GM12878 (cell line): ENCODE data around the gene XPNPEP2. TPM values are rescaled to one million over a fixed set of nuclear protein-coding genes. Genes with fewer than 3 reads are reported as not detected.

Source experiments
- ATAC-seq: fragments of 200-7000 bp; cut with Tn5 transposase; 3 replicates; pipeline ENCODE4 v1.9.1; 2020; ENCODE audit warnings: mild to moderate bottlenecking, moderate library complexity
- BruUV-seq: library from RNA; stranded (reverse); fragments of 400-500 nt; replicated peaks from 2 replicates; lab custom pipeline; 2021; lab: Mats Ljungman, UMichigan
- CTCF ChIA-PET: fragments of 300-600 bp; sonication (Branson Sonifier 250); formaldehyde crosslinking; extraction: SDS; loops from one replicate; lab custom pipeline; 2021; ENCODE audit warnings: inconsistent platforms; lab: Yijun Ruan, JAX
- POLR2A ChIA-PET: fragments of 350-600 bp; formaldehyde crosslinking; extraction: SDS; loops from one replicate; lab custom pipeline; 2021; ENCODE audit warnings: inconsistent platforms; lab: Charles Lee
- RAD21 ChIA-PET: fragments of 300-600 bp; sonication (Branson Sonifier 250); formaldehyde crosslinking; loops from one replicate; lab custom pipeline; 2023; ENCODE audit warnings: antibody characterized with exemption; ENCODE audit not compliant: unreplicated experiment; lab: Charles Lee
- SMC1A ChIA-PET: fragments of 300-600 bp; sonication (Branson Sonifier 250); formaldehyde crosslinking; loops from one replicate; lab custom pipeline; 2023; ENCODE audit not compliant: unreplicated experiment, uncharacterized antibody; lab: Charles Lee
- DNase-seq: peaks from one replicate; pipeline ENCODE4 v3.0.0-alpha.2; 2011; ENCODE audit warnings: low read depth, low spot score
- FAIRE-seq: peaks from 3 replicates; lab custom pipeline; 2011; peaks lifted over from hg19 to GRCh38; lab: Jason Lieb, UNC
- H2AFZ ChIP-seq: 2 replicates; pipeline ENCODE4 v1.6.0; 2011; ENCODE audit warnings: low read depth, low read length, control low read depth; ENCODE audit not compliant: control insufficient read depth
- H3K27ac ChIP-seq: 2 replicates; pipeline ENCODE4 v1.5.1; 2011; ENCODE audit warnings: control low read depth; ENCODE audit not compliant: control insufficient read depth, insufficient read depth
- H3K27me3 ChIP-seq, 2 experiments: replicated peaks in 1 of 2; 2 replicates each; pipeline versions ENCODE4 v1.6.0 to v1.6.1; 2011; ENCODE audit warnings: low read length in 1 of 2; ENCODE audit not compliant: control insufficient read depth in 2 of 2, insufficient read depth in 2 of 2
- H3K36me3 ChIP-seq, 2 experiments: 2 replicates each; pipeline ENCODE4 v1.5.1; 2011; ENCODE audit warnings: low read length in 1 of 2; ENCODE audit not compliant: control insufficient read depth in 2 of 2, insufficient read depth in 2 of 2
- H3K4me1 ChIP-seq: 2 replicates; pipeline ENCODE4 v1.6.1; 2011; ENCODE audit warnings: mild to moderate bottlenecking, low read length, moderate library complexity, mixed read lengths; ENCODE audit not compliant: control insufficient read depth, insufficient read depth
- H3K4me2 ChIP-seq: 2 replicates; pipeline ENCODE4 v1.6.0; 2011; ENCODE audit warnings: control low read depth; ENCODE audit not compliant: control insufficient read depth, insufficient read depth
- H3K4me3 ChIP-seq: fragments of 200-600 bp; sonication (generic); 2 replicates; pipeline ENCODE4 v1.5.1; 2016
- H3K79me2 ChIP-seq: 2 replicates; pipeline ENCODE4 v1.6.0; 2011; ENCODE audit warnings: low read length; ENCODE audit not compliant: control insufficient read depth, insufficient read depth
- H3K9ac ChIP-seq: 2 replicates; pipeline ENCODE4 v1.8.0; 2011; ENCODE audit warnings: low read length, control low read depth, mixed read lengths; ENCODE audit not compliant: control insufficient read depth, insufficient read depth
- H3K9me3 ChIP-seq: replicated peaks from 3 replicates; pipeline ENCODE4 v1.5.1; 2011; ENCODE audit warnings: mild to moderate bottlenecking, low read length; ENCODE audit not compliant: control insufficient read depth, insufficient read depth
- H4K20me1 ChIP-seq: 2 replicates; pipeline ENCODE4 v1.6.0; 2011; ENCODE audit not compliant: control insufficient read depth, insufficient read depth
- BHLHE40 ChIP-seq, 2 experiments: fragments of 450-650 bp in 1 of 2; IDR thresholded peaks; 2 replicates each; pipeline ENCODE4 v1.6.1; 2011 to 2017; ENCODE audit warnings: low read depth in 2 of 2, borderline replicate concordance in 1 of 2, improper control_type of control experiment in 1 of 2, low read length in 1 of 2, mild to moderate bottlenecking in 1 of 2
- CHD1 ChIP-seq: IDR thresholded peaks from 2 replicates; pipeline ENCODE4 v1.6.1; 2012; ENCODE audit warnings: low read depth, low read length, improper control_type of control experiment
- EED ChIP-seq: sonication (generic); IDR thresholded peaks from 2 replicates; pipeline ENCODE4 v1.6.1; 2016; ENCODE audit warnings: antibody characterized with exemption, low read depth
- FOXK2 ChIP-seq: fragments of 450-650 bp; IDR thresholded peaks from 2 replicates; pipeline ENCODE4 v1.6.1; 2017; ENCODE audit warnings: mild to moderate bottlenecking, moderate library complexity
- WGBS: methylation state at CpG from one replicate; pipeline ENCODE4 v1.1.6; 2016; ENCODE audit warnings: low lambda C conversion rate; ENCODE audit not compliant: insufficient replicate concordance, insufficient coverage; ENCODE audit errors: missing lambda C conversion rate; 5-methylcytosine and 5-hydroxymethylcytosine counted together
- in situ Hi-C: fragments of 300-500 bp; cut with MboI; formaldehyde crosslinking; loops from 9 replicates; pipeline ENCODE4 v1.14.3; 2018; ENCODE audit warnings: mixed read lengths
- intact Hi-C: fragments of 100-400 bp; cut with micrococcal nuclease; formaldehyde crosslinking; loops from one replicate; pipeline ENCODE4 v1.14.2; 2022; ENCODE audit not compliant: unreplicated experiment
- polyA plus RNA-seq, 11 experiments: library from polyadenylated mRNA; depleted of rRNA in 4 of 11; unstranded in 6 of 11; stranded (reverse) in 5 of 11; fragments of >200 nt; fragmentation: Nextera tagmentation in 4 of 11; fragmentation: Illumina TruSeq in 1 of 11; extraction: Ambion mirVana in 4 of 11; extraction: Trizol in 1 of 11; gene quantifications; 1 replicate in 1 of 11; 2 replicates in 10 of 11; pipeline versions ENCODE4 v1.2.1 to v1.2.3, GENCODE V29; 2011 to 2016; ENCODE audit warnings: inconsistent platforms in 2 of 11, missing spikeins in 2 of 11, low read depth in 1 of 11
- total RNA-seq, 4 experiments: library from RNA; depleted of rRNA in 3 of 4; stranded (reverse); fragments of >200 nt in 3 of 4; fragmentation: Illumina TruSeq in 1 of 4; extraction: Trizol in 1 of 4; gene quantifications; 2 replicates each; pipeline versions ENCODE4 v1.2.1 to v1.2.3, GENCODE V29; 2013 to 2021
- TF ChIP-seq, protein P1 (sequence below): IDR thresholded peaks from 2 replicates; pipeline ENCODE4 v1.6.1; 2012; ENCODE audit warnings: low read depth, low read length, improper control_type of control experiment
- TF ChIP-seq, protein P2 (sequence below): fragments of 450-650 bp; IDR thresholded peaks from 2 replicates; pipeline ENCODE4 v1.6.1; 2016; ENCODE audit warnings: mild to moderate bottlenecking, moderate library complexity, borderline replicate concordance
- TF ChIP-seq, protein P3 (sequence below): fragments of 450-650 bp; IDR thresholded peaks from 2 replicates; pipeline ENCODE4 v1.6.1; 2017; ENCODE audit warnings: mild to moderate bottlenecking, low read depth, inconsistent platforms; ENCODE audit not compliant: poor library complexity, severe bottlenecking

The XPNPEP2 gene
- total and polyA plus RNA-seq, 10 of the 15 experiments (the other 5 are each of a cell fraction or from before 2014, with no cell fraction given) = 0.04 to 0.37 (median 0.15) TPM

DNA sequence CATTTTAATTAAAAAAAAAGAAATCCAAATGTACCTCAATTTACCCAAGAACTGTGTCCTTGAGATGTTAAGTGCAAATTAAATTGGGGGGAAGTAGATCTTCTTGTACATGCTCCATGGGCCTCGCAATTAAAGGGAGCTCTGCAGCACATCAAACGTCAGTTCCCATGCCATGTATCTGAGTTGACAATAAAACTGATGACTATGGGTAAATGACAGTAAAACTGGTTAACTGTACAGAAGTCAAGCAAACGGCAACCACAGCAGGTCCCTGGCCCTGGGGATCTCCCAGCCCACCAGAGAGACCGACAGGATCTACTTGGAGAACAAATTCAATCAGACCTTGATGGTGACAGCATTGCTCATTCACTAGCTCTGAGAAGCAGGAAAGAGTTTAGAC lies 32.8 kb upstream of the XPNPEP2 start (continued):
- TF ChIP-seq, protein P1, sequence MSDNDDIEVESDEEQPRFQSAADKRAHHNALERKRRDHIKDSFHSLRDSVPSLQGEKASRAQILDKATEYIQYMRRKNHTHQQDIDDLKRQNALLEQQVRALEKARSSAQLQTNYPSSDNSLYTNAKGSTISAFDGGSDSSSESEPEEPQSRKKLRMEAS = no peak
- TF ChIP-seq FOXK2 = no peak

DNA sequence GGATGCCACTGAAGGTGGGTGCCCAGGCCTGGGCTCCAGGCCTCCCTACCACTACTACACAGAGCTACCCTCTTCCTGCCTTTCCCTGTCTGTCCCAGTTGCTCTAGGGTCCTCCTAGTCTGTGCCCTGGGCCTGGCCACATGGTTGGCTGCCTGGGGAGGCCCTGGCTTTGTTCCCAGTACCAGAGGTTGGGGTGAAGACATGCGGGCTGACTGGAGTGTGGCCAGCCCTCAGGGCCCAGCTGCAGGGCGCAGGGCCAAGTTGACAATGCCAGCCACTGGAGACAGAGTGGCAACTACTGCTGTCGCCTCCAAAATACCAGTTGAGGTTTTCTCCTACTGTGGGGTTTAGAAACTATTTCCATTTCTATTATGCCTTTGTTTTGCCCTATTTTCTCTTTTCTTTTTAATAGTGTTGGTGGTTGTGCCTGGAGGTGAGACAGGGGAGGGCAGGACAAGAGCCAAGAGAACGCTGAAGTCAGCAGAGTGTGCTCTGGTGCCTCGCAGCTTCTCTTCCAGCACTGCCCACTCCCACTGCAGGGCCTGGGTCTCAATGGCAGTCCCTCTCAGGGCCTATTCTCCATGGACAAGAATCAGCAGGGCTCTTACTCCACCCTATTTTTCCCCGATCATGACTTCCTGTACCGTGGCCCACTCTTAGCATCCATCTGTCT lies 32.2 kb upstream of the XPNPEP2 start:
- RAD21 ChIA-PET = no interaction called here

More for the DNA sequence above, 32.2 kb upstream of the XPNPEP2 start:
- Histone ChIP-seq H3K79me2 (no peaks in the 10 kb centered on the region), H3K4me1 (no peaks in the 10 kb centered on the region), H2AFZ (no peak overlapping the region), H3K27me3 (no peaks in the 10 kb centered on the region), H3K9ac (no peak overlapping the region), H3K36me3 (no peaks in the 10 kb centered on the region), H3K27ac (no peak overlapping the region), H3K9me3 (0 out of 3 replicates have a peak, but pooled peaks cover 2% of the 10 kb centered on the region), H3K4me2 (no peak overlapping the region), H4K20me1 (no peaks in the 10 kb centered on the region), H3K4me3 (no peak overlapping the region)
- no peak for DNase-seq
- no peak for FAIRE-seq
- 8% methylated on average over 7 of the region's 7 CpGs for WGBS
- CTCF ChIA-PET = interaction anchor here (1.3 kb wide), 1 partner anchor 20 kb away, joined by 3 read pairs; no protein-coding TSS in a partner anchor
- in situ Hi-C loops (no loop called here), intact Hi-C loops (no loop called here)
- ATAC-seq = no peak
- no TSS peak for BruUV-seq
- SMC1A ChIA-PET = no interaction called here
- TF ChIP-seq BHLHE40 (IDR thresholded peaks at IDR 0.05; ENCODE audit: borderline replicate concordance in 1 of 2, low read depth in 2 of 2, low read length in 1 of 2) = no peak
- TF ChIP-seq, protein P2, sequence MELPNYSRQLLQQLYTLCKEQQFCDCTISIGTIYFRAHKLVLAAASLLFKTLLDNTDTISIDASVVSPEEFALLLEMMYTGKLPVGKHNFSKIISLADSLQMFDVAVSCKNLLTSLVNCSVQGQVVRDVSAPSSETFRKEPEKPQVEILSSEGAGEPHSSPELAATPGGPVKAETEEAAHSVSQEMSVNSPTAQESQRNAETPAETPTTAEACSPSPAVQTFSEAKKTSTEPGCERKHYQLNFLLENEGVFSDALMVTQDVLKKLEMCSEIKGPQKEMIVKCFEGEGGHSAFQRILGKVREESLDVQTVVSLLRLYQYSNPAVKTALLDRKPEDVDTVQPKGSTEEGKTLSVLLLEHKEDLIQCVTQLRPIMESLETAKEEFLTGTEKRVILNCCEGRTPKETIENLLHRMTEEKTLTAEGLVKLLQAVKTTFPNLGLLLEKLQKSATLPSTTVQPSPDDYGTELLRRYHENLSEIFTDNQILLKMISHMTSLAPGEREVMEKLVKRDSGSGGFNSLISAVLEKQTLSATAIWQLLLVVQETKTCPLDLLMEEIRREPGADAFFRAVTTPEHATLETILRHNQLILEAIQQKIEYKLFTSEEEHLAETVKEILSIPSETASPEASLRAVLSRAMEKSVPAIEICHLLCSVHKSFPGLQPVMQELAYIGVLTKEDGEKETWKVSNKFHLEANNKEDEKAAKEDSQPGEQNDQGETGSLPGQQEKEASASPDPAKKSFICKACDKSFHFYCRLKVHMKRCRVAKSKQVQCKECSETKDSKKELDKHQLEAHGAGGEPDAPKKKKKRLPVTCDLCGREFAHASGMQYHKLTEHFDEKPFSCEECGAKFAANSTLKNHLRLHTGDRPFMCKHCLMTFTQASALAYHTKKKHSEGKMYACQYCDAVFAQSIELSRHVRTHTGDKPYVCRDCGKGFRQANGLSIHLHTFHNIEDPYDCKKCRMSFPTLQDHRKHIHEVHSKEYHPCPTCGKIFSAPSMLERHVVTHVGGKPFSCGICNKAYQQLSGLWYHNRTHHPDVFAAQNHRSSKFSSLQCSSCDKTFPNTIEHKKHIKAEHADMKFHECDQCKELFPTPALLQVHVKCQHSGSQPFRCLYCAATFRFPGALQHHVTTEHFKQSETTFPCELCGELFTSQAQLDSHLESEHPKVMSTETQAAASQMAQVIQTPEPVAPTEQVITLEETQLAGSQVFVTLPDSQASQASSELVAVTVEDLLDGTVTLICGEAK = no peak
- TF ChIP-seq, protein P3, sequence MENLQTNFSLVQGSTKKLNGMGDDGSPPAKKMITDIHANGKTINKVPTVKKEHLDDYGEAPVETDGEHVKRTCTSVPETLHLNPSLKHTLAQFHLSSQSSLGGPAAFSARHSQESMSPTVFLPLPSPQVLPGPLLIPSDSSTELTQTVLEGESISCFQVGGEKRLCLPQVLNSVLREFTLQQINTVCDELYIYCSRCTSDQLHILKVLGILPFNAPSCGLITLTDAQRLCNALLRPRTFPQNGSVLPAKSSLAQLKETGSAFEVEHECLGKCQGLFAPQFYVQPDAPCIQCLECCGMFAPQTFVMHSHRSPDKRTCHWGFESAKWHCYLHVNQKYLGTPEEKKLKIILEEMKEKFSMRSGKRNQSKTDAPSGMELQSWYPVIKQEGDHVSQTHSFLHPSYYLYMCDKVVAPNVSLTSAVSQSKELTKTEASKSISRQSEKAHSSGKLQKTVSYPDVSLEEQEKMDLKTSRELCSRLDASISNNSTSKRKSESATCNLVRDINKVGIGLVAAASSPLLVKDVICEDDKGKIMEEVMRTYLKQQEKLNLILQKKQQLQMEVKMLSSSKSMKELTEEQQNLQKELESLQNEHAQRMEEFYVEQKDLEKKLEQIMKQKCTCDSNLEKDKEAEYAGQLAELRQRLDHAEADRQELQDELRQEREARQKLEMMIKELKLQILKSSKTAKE = no peak
- TF ChIP-seq EED = no peak
- no peak for TF ChIP-seq CHD1
- POLR2A ChIA-PET = no interaction called here
